Activated naive CD8-positive, alpha-beta T cell treated with anti-CD3 and anti-CD28 coated beads for 36 hours (primary cell): Measurements from ENCODE around the gene RUSF1. TPM values are rescaled to one million over a fixed set of nuclear protein-coding genes. Genes with fewer than 3 reads are reported as not detected.

Source experiments
- DNase-seq: peaks from one replicate; pipeline ENCODE4 v3.0.0; 2021
- H3K27ac Mint-ChIP-seq: one replicate; pipeline ENCODE4 v1.8.0; 2022; ENCODE audit warnings: mild to moderate bottlenecking, moderate library complexity, mixed read lengths
- H3K27me3 Mint-ChIP-seq: one replicate; pipeline ENCODE4 v1.8.0; 2022; ENCODE audit warnings: mild to moderate bottlenecking, mixed read lengths
- H3K36me3 Mint-ChIP-seq: one replicate; pipeline ENCODE4 v1.8.0; 2021; ENCODE audit warnings: mild to moderate bottlenecking, mixed read lengths
- H3K4me1 Mint-ChIP-seq: one replicate; pipeline ENCODE4 v1.8.0; 2021; ENCODE audit warnings: mixed read lengths
- H3K4me3 Mint-ChIP-seq: one replicate; pipeline ENCODE4 v1.8.0; 2022; ENCODE audit warnings: mild to moderate bottlenecking, moderate library complexity, mixed read lengths
- H3K9me3 Mint-ChIP-seq: one replicate; pipeline ENCODE4 v1.8.0; 2022; ENCODE audit warnings: mixed read lengths
- total RNA-seq, 2 experiments: library from RNA; stranded (reverse); gene quantifications; one replicate each; pipeline ENCODE4 v1.2.3, GENCODE V29; 2021

RUSF1 gene
- total RNA-seq, 2 experiments from 2014 or later: 36.6 to 37.4 TPM

- H3K27me3 Mint-ChIP-seq: no peaks in the 10 kb centered on the region
- no peaks in the 10 kb centered on the region for H3K9me3 Mint-ChIP-seq
- peaks cover 13% of the 10 kb centered on the region for H3K36me3 Mint-ChIP-seq
- no peak for DNase-seq
- peaks cover 30% of the 10 kb centered on the region for H3K4me1 Mint-ChIP-seq
- H3K27ac Mint-ChIP-seq: no peak overlapping the region
- H3K4me3 Mint-ChIP-seq: no peak overlapping the region
Measured at GRCh38 chr16:31501226-31501965, 6.8 kb downstream of the RUSF1 start.

- Mint-ChIP-seq H3K9me3 (no peaks in the 10 kb centered on the region), H3K4me1 (peaks cover 16% of the 10 kb centered on the region), H3K27ac (no peak overlapping the region), H3K36me3 (peaks cover 7% of the 10 kb centered on the region), H3K4me3 (no peak overlapping the region), H3K27me3 (no peaks in the 10 kb centered on the region)
- no peak for DNase-seq
Measured at GRCh38 chr16:31499928-31500327, 8.3 kb downstream of the RUSF1 start.

- Mint-ChIP-seq H3K27ac (no peak overlapping the region), H3K4me1 (peaks cover 9% of the 10 kb centered on the region), H3K27me3 (no peaks in the 10 kb centered on the region), H3K4me3 (no peak overlapping the region), H3K9me3 (no peaks in the 10 kb centered on the region), H3K36me3 (peaks cover 2% of the 10 kb centered on the region)
- DNase-seq: no peak
Measured at GRCh38 chr16:31498493-31498892, 9.7 kb downstream of the RUSF1 start.

GRCh38 chr16:31496670-31497069 is 11.5 kb downstream of the RUSF1 start:
- Mint-ChIP-seq H3K4me3 (no peak overlapping the region), H3K27ac (no peak overlapping the region), H3K36me3 (peaks cover 5% of the 10 kb centered on the region), H3K27me3 (no peaks in the 10 kb centered on the region), H3K4me1 (peaks cover 5% of the 10 kb centered on the region), H3K9me3 (no peaks in the 10 kb centered on the region)
- DNase-seq: no peak

GRCh38 chr16:31493506-31494125 is 14.6 kb downstream of the RUSF1 start:
- no peak for DNase-seq
- Mint-ChIP-seq H3K27me3 (no peaks in the 10 kb centered on the region), H3K9me3 (no peaks in the 10 kb centered on the region), H3K4me1 (no peaks in the 10 kb centered on the region), H3K36me3 (peaks cover 6% of the 10 kb centered on the region), H3K4me3 (no peak overlapping the region), H3K27ac (no peak overlapping the region)

GRCh38 chr16:31491778-31492418 is 16.3 kb downstream of the RUSF1 start:
- H3K36me3 Mint-ChIP-seq: peaks cover 6% of the 10 kb centered on the region
- no peak for DNase-seq
- no peaks in the 10 kb centered on the region for H3K9me3 Mint-ChIP-seq
- no peak overlapping the region for H3K27ac Mint-ChIP-seq
- no peak overlapping the region for H3K4me3 Mint-ChIP-seq
- H3K4me1 Mint-ChIP-seq: peaks cover 3% of the 10 kb centered on the region
- H3K27me3 Mint-ChIP-seq: no peaks in the 10 kb centered on the region

- H3K36me3 Mint-ChIP-seq: peaks cover 6% of the 10 kb centered on the region
- no peaks in the 10 kb centered on the region for H3K27me3 Mint-ChIP-seq
- H3K4me1 Mint-ChIP-seq: peaks cover 3% of the 10 kb centered on the region
- H3K9me3 Mint-ChIP-seq: no peaks in the 10 kb centered on the region
- no peak overlapping the region for H3K27ac Mint-ChIP-seq
- no peak for DNase-seq
- H3K4me3 Mint-ChIP-seq: no peak overlapping the region
Measured at GRCh38 chr16:31489616-31490584, 18.3 kb downstream of the RUSF1 start.

- no peaks in the 10 kb centered on the region for H3K27me3 Mint-ChIP-seq
- H3K9me3 Mint-ChIP-seq: no peaks in the 10 kb centered on the region
- H3K4me3 Mint-ChIP-seq: no peak overlapping the region
- no peak overlapping the region for H3K27ac Mint-ChIP-seq
- peaks cover 3% of the 10 kb centered on the region for H3K4me1 Mint-ChIP-seq
- H3K36me3 Mint-ChIP-seq: peaks cover 6% of the 10 kb centered on the region
- no peak for DNase-seq
Measured at GRCh38 chr16:31489298-31489564, 19.0 kb downstream of the RUSF1 start.

GRCh38 chr16:31488468-31489297 is 19.5 kb downstream of the RUSF1 start:
- DNase-seq: no peak
- no peak overlapping the region for H3K27ac Mint-ChIP-seq

GRCh38 chr16:31487720-31488467 is 20.3 kb downstream of the RUSF1 start:
- peak overlapping the region; percentile 78 for H3K4me3 Mint-ChIP-seq
- peaks cover 6% of the 10 kb centered on the region for H3K36me3 Mint-ChIP-seq
- no peaks in the 10 kb centered on the region for H3K27me3 Mint-ChIP-seq
- H3K27ac Mint-ChIP-seq: no peak overlapping the region
- H3K9me3 Mint-ChIP-seq: no peaks in the 10 kb centered on the region
- H3K4me1 Mint-ChIP-seq: peaks cover 3% of the 10 kb centered on the region
- peak; percentile 71 for DNase-seq

More at GRCh38 chr16:31488468-31489297, 19.5 kb downstream of the RUSF1 start:
- Mint-ChIP-seq H3K4me3 (no peak overlapping the region), H3K9me3 (no peaks in the 10 kb centered on the region), H3K27me3 (no peaks in the 10 kb centered on the region), H3K4me1 (peaks cover 3% of the 10 kb centered on the region), H3K36me3 (peaks cover 6% of the 10 kb centered on the region)

GRCh38 chr16:31487071-31487719 is 21.0 kb downstream of the RUSF1 start:
- no peaks in the 10 kb centered on the region for H3K27me3 Mint-ChIP-seq
- H3K36me3 Mint-ChIP-seq: peaks cover 3% of the 10 kb centered on the region
- no peak overlapping the region for H3K27ac Mint-ChIP-seq
- peaks cover 3% of the 10 kb centered on the region for H3K4me1 Mint-ChIP-seq
- H3K4me3 Mint-ChIP-seq: peak overlapping the region; percentile 78
- H3K9me3 Mint-ChIP-seq: no peaks in the 10 kb centered on the region
- DNase-seq: no peak

GRCh38 chr16:31486045-31486444 is 22.1 kb downstream of the RUSF1 start:
- Mint-ChIP-seq H3K4me3 (no peak overlapping the region), H3K4me1 (peaks cover 3% of the 10 kb centered on the region), H3K36me3 (peaks cover 3% of the 10 kb centered on the region), H3K27ac (no peak overlapping the region), H3K27me3 (no peaks in the 10 kb centered on the region), H3K9me3 (no peaks in the 10 kb centered on the region)
- DNase-seq: no peak

- no peak for DNase-seq
- Mint-ChIP-seq H3K9me3 (no peaks in the 10 kb centered on the region), H3K4me1 (peaks cover 3% of the 10 kb centered on the region), H3K36me3 (peaks cover under 1% of the 10 kb centered on the region), H3K27me3 (no peaks in the 10 kb centered on the region), H3K27ac (no peak overlapping the region), H3K4me3 (no peak overlapping the region)
Measured at GRCh38 chr16:31485571-31485970, 22.6 kb downstream of the RUSF1 start.
